GM21367 (cell line): ENCODE data around the gene RPL37A.
"Not testable (repeated sequence)": the region's sequence is repeated elsewhere in the genome, so short reads cannot be mapped to it uniquely, and the experiment has no call there.

Experiments used
- ATAC-seq: cut with Tn5 transposase; IDR thresholded peaks from one replicate; pipeline ENCODE4 v1.9.1; 2021; ENCODE audit not compliant: unreplicated experiment

The RPL37A gene

GRCh38 chr2:216516730-216517350, 18.2 kb downstream of the RPL37A start:
- ATAC-seq, result no peak

GRCh38 chr2:216517447-216518225, 19.0 kb downstream of the RPL37A start:
- no peak for ATAC-seq

GRCh38 chr2:216518566-216519119, 20.0 kb downstream of the RPL37A start:
- ATAC-seq, result not testable (repeated sequence)

GRCh38 chr2:216519154-216519762, 20.6 kb downstream of the RPL37A start:
- peak; percentile 69 for ATAC-seq

GRCh38 chr2:216520112-216520511, 21.5 kb downstream of the RPL37A start:
- ATAC-seq, result no peak

GRCh38 chr2:216522892-216523502, 24.4 kb downstream of the RPL37A start:
- ATAC-seq, result no peak

GRCh38 chr2:216525972-216526371, 27.3 kb downstream of the RPL37A start:
- ATAC-seq, result no peak

- ATAC-seq, result no peak
Measured at GRCh38 chr2:216526939-216527338, 28.3 kb downstream of the RPL37A start.

GRCh38 chr2:216527600-216527999, 29.0 kb downstream of the RPL37A start:
- ATAC-seq, result no peak

GRCh38 chr2:216532562-216532961, 33.9 kb downstream of the RPL37A start:
- no peak for ATAC-seq

- no peak for ATAC-seq
Measured at GRCh38 chr2:216533609-216534008, 35.0 kb downstream of the RPL37A start.

- ATAC-seq, result no peak
Measured at GRCh38 chr2:216534809-216535208, 36.2 kb downstream of the RPL37A start.

- ATAC-seq, result no peak
Measured at GRCh38 chr2:216535454-216535995, 36.9 kb downstream of the RPL37A start.

GRCh38 chr2:216536734-216537210, 38.1 kb downstream of the RPL37A start:
- no peak for ATAC-seq

- ATAC-seq, result no peak
Measured at GRCh38 chr2:216537366-216537765, 38.7 kb downstream of the RPL37A start.

GRCh38 chr2:216538538-216538937, 39.9 kb downstream of the RPL37A start:
- ATAC-seq, result no peak

- ATAC-seq, result no peak
Measured at GRCh38 chr2:216539120-216539519, 40.5 kb downstream of the RPL37A start.

GRCh38 chr2:216539791-216540241, 41.2 kb downstream of the RPL37A start:
- ATAC-seq, result no peak

GRCh38 chr2:216540920-216541319, 42.3 kb downstream of the RPL37A start:
- ATAC-seq, result no peak

- no peak for ATAC-seq
Measured at GRCh38 chr2:216541505-216541904, 42.9 kb downstream of the RPL37A start.

- no peak for ATAC-seq
Measured at GRCh38 chr2:216545359-216545758, 46.7 kb downstream of the RPL37A start.
